ENCODE data around the gene TCAP. TPM values are rescaled to one million over a fixed set of nuclear protein-coding genes. Genes with fewer than 3 reads are reported as not detected.

TCAP gene
- total and polyA plus RNA-seq, 2 donors from 2014 or later: 1.5 to 1.7 TPM

- H3K36me3 ChIP-seq (ENCODE audit: control insufficient read depth in 2 of 3, insufficient read depth in 3 of 3, low read length in 3 of 3): no peaks in the 10 kb centered on the region
- no peak for FAIRE-seq
- no peak overlapping the region for H3K4me3 ChIP-seq (ENCODE audit: low read length in 3 of 3)
- H3K4me1 ChIP-seq (ENCODE audit: control insufficient read depth in 2 of 3, insufficient read depth in 2 of 3, low read depth in 1 of 3, low read length in 3 of 3): peaks cover 0 to 51% (median 25%) of the 10 kb centered on the region in 3 donors
- peak overlapping the region; percentile 58 to 78 for H3K27ac ChIP-seq (ENCODE audit: low read depth in 2 of 2, low read length in 2 of 2)
- no peaks in the 10 kb centered on the region for H3K9me3 ChIP-seq (ENCODE audit: control insufficient read depth in 2 of 3, insufficient read depth in 1 of 3, low read length in 3 of 3)
- no peak for TF ChIP-seq CTCF (IDR thresholded peaks at IDR 0.05; ENCODE audit: borderline replicate concordance, extremely low read depth, insufficient read depth)
- no peak for DNase-seq
- no peaks in the 10 kb centered on the region for H3K27me3 ChIP-seq (ENCODE audit: control insufficient read depth, insufficient read depth, low read length)
- intact Hi-C loops (cut with DNase I): no loop called here
- no peak overlapping the region for H3K9ac ChIP-seq (ENCODE audit: low read length in 3 of 3)
These were observed 9.0 kb downstream of the TCAP start for GRCh38 chr17:39674179-39674578.

GRCh38 chr17:39674702-39675389 lies 9.7 kb downstream of the TCAP start:
- Histone ChIP-seq H3K4me3 (ENCODE audit: low read length in 3 of 3) (no peak overlapping the region), H3K9ac (ENCODE audit: low read length in 3 of 3) (peak overlapping the region in 1 of 3 donors; percentile 77), H3K9me3 (ENCODE audit: control insufficient read depth in 2 of 3, insufficient read depth in 1 of 3, low read length in 3 of 3) (no peaks in the 10 kb centered on the region), H3K4me1 (ENCODE audit: control insufficient read depth in 2 of 3, insufficient read depth in 2 of 3, low read depth in 1 of 3, low read length in 3 of 3) (peaks cover 0 to 57% (median 32%) of the 10 kb centered on the region in 3 donors), H3K27ac (ENCODE audit: low read depth in 2 of 2, low read length in 2 of 2) (peak overlapping the region; percentile 58 to 84), H3K36me3 (ENCODE audit: control insufficient read depth in 2 of 3, insufficient read depth in 3 of 3, low read length in 3 of 3) (no peaks in the 10 kb centered on the region), H3K27me3 (ENCODE audit: control insufficient read depth, insufficient read depth, low read length) (no peaks in the 10 kb centered on the region)
- intact Hi-C loops (cut with DNase I): no loop called here
- no peak for TF ChIP-seq CTCF (IDR thresholded peaks at IDR 0.05; ENCODE audit: borderline replicate concordance, extremely low read depth, insufficient read depth)
- peak; percentile 82 to 95 (median 86) for DNase-seq
- no peak for FAIRE-seq

GRCh38 chr17:39675390-39676082 lies 10.4 kb downstream of the TCAP start:
- H3K9ac ChIP-seq (ENCODE audit: low read length in 3 of 3): peak overlapping the region in 1 of 3 donors; percentile 77
- TF ChIP-seq CTCF (IDR thresholded peaks at IDR 0.05; ENCODE audit: borderline replicate concordance, extremely low read depth, insufficient read depth): no peak
- H3K4me3 ChIP-seq (ENCODE audit: low read length in 3 of 3): no peak overlapping the region

More at GRCh38 chr17:39675390-39676082, 10.4 kb downstream of the TCAP start:
- DNase-seq (peak in 1 of 5 donors; percentile 43), FAIRE-seq (no peak)
- Histone ChIP-seq H3K9me3 (ENCODE audit: control insufficient read depth in 2 of 3, insufficient read depth in 1 of 3, low read length in 3 of 3) (no peaks in the 10 kb centered on the region), H3K36me3 (ENCODE audit: control insufficient read depth in 2 of 3, insufficient read depth in 3 of 3, low read length in 3 of 3) (peaks cover 0 to 2% (median 0%) of the 10 kb centered on the region in 3 donors), H3K27me3 (ENCODE audit: control insufficient read depth, insufficient read depth, low read length) (no peaks in the 10 kb centered on the region), H3K4me1 (ENCODE audit: control insufficient read depth in 2 of 3, insufficient read depth in 2 of 3, low read depth in 1 of 3, low read length in 3 of 3) (peaks cover 0 to 58% (median 32%) of the 10 kb centered on the region in 3 donors), H3K27ac (ENCODE audit: low read depth in 2 of 2, low read length in 2 of 2) (peak overlapping the region; percentile 58 to 84)
- intact Hi-C loops (cut with DNase I): no loop called here
